Left lobe of liver (tissue), 2 donors: Measurements from ENCODE around the gene PARD3. TPM values are rescaled to one million over a fixed set of nuclear protein-coding genes. Genes with fewer than 3 reads are reported as not detected.
"Not testable (repeated sequence)": the region's sequence is repeated elsewhere in the genome, so short reads cannot be mapped to it uniquely, and the experiment has no call there.

Experiments used
- ATAC-seq: fragments of 200-7000 bp; cut with Tn5 transposase; one replicate; pipeline ENCODE4 v1.9.1; 2020; ENCODE audit warnings: mild to moderate bottlenecking, moderate library complexity
- DNase-seq: peaks from one replicate; pipeline ENCODE4 v3.0.0-alpha.2; 2020; ENCODE audit warnings: low spot score
- total RNA-seq: library from RNA; stranded (reverse); gene quantifications from one replicate; pipeline ENCODE4 v1.2.1, GENCODE V29; 2021
- donor health status: DM: no; HTN: no; CAD: no; lungs with moderate emphysema.
- donor health status: DM: no; HTN: yes; CAD: no.

Gene PARD3
- total RNA-seq, 1 donor from 2014 or later: 19.1 TPM

- DNase-seq (no peak), ATAC-seq (no peak)
Measured at GRCh38 chr10:34446049-34446448, 369.0 kb downstream of the PARD3 start.

- no peak for DNase-seq
- no peak for ATAC-seq
Measured at GRCh38 chr10:34444223-34445183, 370.6 kb downstream of the PARD3 start.

- peak; percentile 23 for ATAC-seq
- DNase-seq: not testable (repeated sequence)
Measured at GRCh38 chr10:34439386-34439785, 375.7 kb downstream of the PARD3 start.

GRCh38 chr10:34438741-34439140, 376.4 kb downstream of the PARD3 start:
- no peak for ATAC-seq

GRCh38 chr10:34437906-34438305, 377.2 kb downstream of the PARD3 start:
- ATAC-seq: no peak

More at GRCh38 chr10:34438741-34439140, 376.4 kb downstream of the PARD3 start:
- DNase-seq: no peak

GRCh38 chr10:34434119-34434594, 380.9 kb downstream of the PARD3 start:
- DNase-seq: no peak
- no peak for ATAC-seq

More at GRCh38 chr10:34437906-34438305, 377.2 kb downstream of the PARD3 start:
- no peak for DNase-seq

- no peak for DNase-seq
- no peak for ATAC-seq
Measured at GRCh38 chr10:34433241-34434076, 381.6 kb downstream of the PARD3 start.

- ATAC-seq: no peak
- no peak for DNase-seq
Measured at GRCh38 chr10:34432589-34432988, 382.5 kb downstream of the PARD3 start.

- peak; percentile 16 for ATAC-seq
- no peak for DNase-seq
Measured at GRCh38 chr10:34430685-34431084, 384.4 kb downstream of the PARD3 start.

GRCh38 chr10:34428501-34428900, 386.6 kb downstream of the PARD3 start:
- DNase-seq: no peak
- ATAC-seq: no peak

GRCh38 chr10:34427911-34428216, 387.2 kb downstream of the PARD3 start:
- DNase-seq: no peak

GRCh38 chr10:34427158-34427910, 387.8 kb downstream of the PARD3 start:
- DNase-seq, ATAC-seq: not testable (repeated sequence)

More at GRCh38 chr10:34427911-34428216, 387.2 kb downstream of the PARD3 start:
- no peak for ATAC-seq

GRCh38 chr10:34426538-34427157, 388.4 kb downstream of the PARD3 start:
- not testable (repeated sequence) for ATAC-seq, DNase-seq

- DNase-seq: no peak
- ATAC-seq: no peak
Measured at GRCh38 chr10:34426041-34426440, 389.1 kb downstream of the PARD3 start.

- DNase-seq: no peak
Measured at GRCh38 chr10:34423673-34424625, 391.1 kb downstream of the PARD3 start.

GRCh38 chr10:34420795-34421194, 394.3 kb downstream of the PARD3 start:
- ATAC-seq (no peak), DNase-seq (no peak)

More at GRCh38 chr10:34423673-34424625, 391.1 kb downstream of the PARD3 start:
- no peak for ATAC-seq

- DNase-seq (no peak), ATAC-seq (no peak)
Measured at GRCh38 chr10:34420273-34420672, 394.8 kb downstream of the PARD3 start.

GRCh38 chr10:34415039-34415438, 400.1 kb downstream of the PARD3 start:
- DNase-seq (no peak), ATAC-seq (no peak)
